A204.1 (cell line): ENCODE data around the gene PRG3.
"Not testable (repeated sequence)": the region's sequence is repeated elsewhere in the genome, so short reads cannot be mapped to it uniquely, and the experiment has no call there.

Source experiments
- FAIRE-seq: peaks from 2 replicates; lab custom pipeline; 2012; peaks lifted over from hg19 to GRCh38; lab: Jason Lieb, UNC

Gene PRG3

GRCh38 chr11:57359396-57359795 is 21.6 kb downstream of the PRG3 start:
- no peak for FAIRE-seq

- FAIRE-seq: no peak
These were observed 22.0 kb downstream of the PRG3 start for GRCh38 chr11:57358991-57359390.

GRCh38 chr11:57358543-57358961 is 22.4 kb downstream of the PRG3 start:
- no peak for FAIRE-seq

DNA sequence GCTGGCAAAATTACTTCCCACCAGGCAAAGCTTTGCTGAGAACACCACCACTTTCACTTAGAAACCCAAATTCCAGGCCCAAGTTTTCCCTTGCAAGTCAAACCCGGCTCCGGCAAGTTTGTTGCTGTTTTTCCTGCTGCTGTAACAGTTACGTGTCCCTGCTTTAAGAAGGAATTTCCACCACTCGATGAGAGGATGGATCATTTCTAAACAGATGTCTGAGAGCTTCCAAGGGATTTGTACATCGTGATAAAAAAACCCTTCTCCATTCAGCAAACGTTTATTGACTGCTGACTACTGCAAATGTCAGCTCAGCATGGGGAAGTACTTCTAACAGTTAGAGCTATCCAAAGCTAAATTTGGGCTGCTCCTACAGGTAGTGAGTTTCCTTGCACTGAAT is 23.1 kb downstream of the PRG3 start:
- no peak for FAIRE-seq

DNA sequence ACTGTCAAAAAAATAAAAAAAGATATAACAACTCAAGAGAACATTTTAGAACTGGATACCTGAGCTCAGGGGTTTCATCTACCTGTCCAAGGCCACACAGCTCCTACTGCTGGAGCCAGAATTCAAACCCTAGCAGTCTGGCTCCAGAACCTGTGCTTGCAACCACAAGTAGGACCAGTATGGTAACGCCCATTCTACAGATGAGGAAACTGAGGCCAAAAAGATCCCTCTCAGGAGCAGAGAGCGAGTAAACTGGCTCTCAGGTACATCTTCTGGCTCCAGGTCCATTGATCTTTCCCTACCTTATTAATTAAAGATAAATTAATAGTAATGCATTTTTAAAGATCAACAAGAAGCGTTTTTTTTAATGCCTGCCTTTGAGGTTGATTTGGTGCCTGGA is 23.6 kb downstream of the PRG3 start:
- FAIRE-seq: no peak

- FAIRE-seq: no peak
These were observed 24.7 kb downstream of the PRG3 start for GRCh38 chr11:57356268-57356667.

GRCh38 chr11:57354699-57355098 is 26.3 kb downstream of the PRG3 start:
- FAIRE-seq: no peak

- FAIRE-seq: no peak
These were observed 27.1 kb downstream of the PRG3 start for GRCh38 chr11:57353852-57354251.

DNA sequence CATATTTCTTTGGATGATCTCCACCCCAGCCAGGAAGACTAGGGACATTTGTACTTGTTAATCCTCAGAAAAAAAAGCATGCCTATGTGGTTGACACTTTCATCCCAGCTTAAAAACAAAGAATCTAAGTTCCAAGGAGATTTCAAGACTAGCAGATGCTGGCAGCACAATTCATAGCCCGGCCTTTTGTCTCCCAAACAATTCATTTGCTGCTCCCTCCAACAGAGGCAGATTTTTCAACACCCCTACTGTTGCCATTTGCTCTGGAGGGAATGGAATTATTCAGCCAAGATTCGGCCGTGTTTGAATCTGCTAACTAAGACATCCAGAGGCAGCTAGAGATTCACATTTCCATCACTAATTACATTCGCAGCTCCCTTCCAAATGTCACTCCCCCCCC is 27.5 kb downstream of the PRG3 start:
- no peak for FAIRE-seq

DNA sequence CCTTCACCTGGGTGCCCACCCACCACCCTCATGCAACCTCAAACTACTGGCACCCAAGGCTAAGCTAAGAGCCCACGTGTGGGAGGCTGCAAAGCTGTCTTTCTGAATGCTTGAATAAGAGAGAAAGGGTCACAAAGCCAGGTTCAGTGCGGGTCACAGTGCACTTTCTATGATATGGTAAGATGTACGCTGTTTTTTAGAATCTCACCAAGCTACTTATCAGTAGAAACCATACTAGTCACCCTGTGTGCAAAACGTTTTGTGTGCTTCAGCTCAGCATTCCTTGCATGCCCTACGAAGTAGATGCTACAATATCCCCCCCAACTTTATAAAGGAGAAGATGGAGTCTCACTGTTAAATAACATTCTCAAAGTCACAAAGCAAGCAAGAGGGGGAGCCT is 27.9 kb downstream of the PRG3 start:
- FAIRE-seq: no peak

DNA sequence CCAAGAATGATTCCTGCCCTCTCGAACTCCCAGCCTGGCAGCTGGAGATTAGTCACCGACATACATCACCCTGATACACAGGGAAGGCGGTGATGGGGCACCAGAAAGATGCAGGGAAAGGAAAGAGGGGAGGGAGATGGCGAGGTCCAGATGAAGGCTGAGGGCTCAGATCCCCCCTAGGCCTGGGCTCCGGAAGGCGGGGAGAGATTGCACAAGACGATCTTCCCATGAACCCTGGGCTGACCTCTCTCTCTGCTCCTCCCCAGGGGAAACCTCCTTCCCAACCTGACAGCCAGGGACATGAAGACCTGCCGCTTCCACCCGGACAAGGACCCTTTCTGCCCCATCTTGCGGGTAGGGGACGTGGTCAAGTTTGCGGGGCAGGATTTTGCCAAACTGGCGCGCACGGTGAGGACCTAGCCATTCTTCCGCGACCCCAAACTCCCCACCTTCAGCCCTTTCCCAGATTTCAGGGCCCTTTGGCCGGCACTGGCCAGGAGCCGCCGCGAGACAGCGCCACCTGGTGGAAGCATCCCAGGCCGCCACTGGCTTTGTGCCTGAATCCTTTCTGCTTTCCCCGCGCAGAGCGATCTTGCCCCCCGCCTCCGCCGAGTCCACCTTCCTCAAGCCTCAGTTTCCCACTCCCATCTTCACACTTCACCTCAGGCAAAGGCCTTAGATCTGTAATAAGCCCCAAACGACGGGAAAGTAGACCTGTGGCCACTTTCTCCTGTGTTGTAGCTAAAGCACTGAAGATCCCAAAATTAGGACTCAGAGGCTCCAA is 31.3 kb downstream of the PRG3 start:
- no peak for FAIRE-seq

- no peak for FAIRE-seq
These were observed 32.2 kb downstream of the PRG3 start for GRCh38 chr11:57348636-57349313.

DNA sequence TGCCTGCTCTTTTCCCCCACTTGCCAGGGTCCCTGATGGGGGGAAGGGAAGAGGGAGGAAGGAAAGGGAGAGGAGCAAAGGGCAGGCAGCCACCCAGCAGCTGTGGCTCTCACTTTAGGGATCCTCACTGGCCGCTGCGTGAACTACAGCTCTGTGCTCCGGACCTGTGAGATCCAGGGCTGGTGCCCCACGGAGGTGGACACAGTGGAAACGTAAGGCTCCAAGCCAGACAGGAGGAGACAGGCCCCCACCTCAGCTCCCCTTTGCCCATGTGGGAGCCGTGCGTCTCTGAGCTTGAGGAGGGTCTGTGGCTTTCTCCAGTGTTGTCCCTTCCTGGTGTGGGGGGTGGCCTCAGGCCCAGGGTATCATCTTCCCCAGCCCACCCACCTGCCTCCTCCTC is 32.9 kb downstream of the PRG3 start:
- FAIRE-seq: no peak

- no peak for FAIRE-seq
These were observed 33.6 kb downstream of the PRG3 start for GRCh38 chr11:57347336-57347735.

DNA sequence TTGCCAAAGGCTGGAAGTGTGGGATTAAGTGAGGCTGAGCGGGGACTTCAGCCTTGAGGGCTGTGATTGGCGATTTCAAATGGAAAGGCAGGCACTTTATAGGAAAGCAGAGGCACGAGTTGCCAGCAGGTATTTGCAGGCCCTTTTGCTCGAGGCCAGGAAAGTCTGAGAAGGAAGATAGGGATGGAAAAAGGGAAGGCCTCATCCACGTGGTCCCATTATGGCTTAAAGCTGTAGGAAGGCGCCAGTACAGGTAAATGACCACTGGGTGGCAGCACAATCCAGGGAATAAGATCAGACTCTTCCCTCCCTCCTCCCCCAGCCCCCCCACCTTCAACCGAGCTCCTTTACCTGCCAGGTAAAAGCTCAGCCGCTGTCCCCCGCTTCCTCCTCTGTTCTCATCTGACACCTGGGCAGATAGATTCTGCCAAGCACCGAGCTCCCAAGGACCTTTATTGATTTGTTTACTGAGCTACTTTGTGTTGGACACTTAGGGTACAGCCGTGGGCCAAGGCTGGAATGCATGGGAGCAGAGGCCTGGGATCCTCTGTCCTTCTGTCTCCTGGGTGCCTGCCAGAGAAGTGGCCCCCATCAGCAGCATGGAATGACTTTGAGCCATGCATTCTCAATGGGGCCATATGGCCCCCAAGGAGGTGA is 35.3 kb downstream of the PRG3 start:
- FAIRE-seq: no peak

DNA sequence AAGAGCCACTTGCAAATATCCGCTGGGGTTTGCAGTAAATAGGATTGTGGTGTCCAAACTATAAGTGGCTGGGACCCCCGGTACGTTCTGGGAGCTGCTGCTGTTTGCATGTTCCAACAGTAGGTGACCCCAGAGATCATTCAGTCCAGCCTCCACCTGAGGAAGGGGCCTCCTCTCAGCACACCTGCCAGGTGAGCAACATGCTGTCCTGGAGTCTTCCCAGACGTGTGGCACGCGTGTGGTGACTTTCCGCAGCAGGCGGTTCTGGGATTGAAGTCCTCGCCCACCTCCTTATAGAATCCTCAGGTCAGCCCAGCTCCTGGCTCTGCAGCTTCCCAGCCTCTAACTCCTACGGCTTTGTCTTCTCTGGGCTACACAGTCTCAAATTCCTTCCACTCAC is 36.1 kb downstream of the PRG3 start:
- no peak for FAIRE-seq

- FAIRE-seq: no peak
These were observed 37.1 kb downstream of the PRG3 start for GRCh38 chr11:57343825-57344224.

- FAIRE-seq: no peak
These were observed 38.2 kb downstream of the PRG3 start for GRCh38 chr11:57342702-57343101.

GRCh38 chr11:57341250-57341808 is 39.6 kb downstream of the PRG3 start:
- no peak for FAIRE-seq

DNA sequence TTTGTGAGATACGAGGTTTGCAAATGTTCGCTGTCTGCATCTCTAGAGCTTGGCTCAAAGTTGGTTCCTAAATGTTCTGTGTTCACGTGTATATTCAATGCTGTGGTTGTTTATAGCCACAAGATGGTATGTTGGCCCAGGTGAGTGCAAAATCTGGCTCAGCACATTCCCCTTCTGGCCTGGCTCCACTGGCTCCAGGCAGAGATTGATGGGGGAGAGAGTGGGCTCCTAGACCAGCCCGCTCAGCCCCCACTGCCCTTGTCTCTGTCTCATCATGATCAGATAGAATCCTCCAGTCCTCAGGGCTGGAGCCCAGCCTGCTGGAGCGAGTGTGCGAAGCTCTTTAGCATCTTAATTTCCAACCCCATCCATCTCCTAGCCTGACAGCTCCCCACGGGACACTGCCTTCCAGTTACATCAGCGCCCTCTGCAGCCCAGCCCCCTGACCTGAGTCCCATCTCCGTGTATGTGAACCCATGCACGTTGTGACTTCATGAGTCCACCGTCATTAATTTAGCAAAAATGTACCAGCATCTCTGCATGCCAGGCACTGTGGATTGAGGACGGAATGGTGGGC is 40.8 kb downstream of the PRG3 start:
- FAIRE-seq: no peak

DNA sequence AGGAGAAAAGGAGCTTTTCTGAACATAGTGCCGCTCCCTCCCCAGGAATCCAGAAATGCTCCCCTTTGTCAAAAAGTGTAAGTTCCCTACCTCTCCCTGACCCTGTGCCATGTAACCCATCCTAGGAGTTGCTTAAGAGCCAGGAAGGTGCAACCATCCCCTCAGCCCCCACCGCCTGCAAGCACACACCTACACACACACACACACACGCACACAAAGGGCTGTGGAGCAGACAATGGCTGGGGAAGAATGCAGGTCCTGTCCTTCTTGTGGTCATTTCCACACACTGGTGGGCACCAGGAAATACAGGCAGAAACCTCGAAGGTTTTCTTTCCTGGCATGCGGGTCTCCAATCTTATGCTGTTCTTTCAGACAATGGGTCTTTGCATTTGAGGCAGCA is 41.6 kb downstream of the PRG3 start:
- no peak for FAIRE-seq

DNA sequence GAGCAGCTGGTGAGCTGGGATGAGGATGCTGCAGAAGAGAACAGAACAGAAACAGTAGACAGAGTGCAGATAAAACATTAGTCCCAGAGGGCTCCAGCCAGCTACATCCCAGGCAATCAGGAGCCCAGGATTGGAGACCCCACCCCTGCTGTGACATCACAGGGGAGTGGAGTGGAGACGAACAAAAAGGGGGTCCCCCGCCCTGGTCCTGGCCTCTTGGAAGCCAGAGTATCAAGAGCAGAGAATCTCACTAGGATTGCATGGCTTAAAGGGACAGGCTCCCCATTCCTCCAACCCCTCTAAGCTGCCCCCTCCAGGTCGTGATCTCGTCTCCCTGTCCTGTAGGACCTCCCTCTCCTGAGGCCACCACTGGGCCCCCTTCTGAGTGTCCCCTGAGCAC is 42.8 kb downstream of the PRG3 start, which contains the start of gene P2RX3:
TSS of gene P2RX3 (plus strand) at position 211 of the 400 bp plus-strand sequence. CDS start 199 bp downstream, outside the sequence.
- no peak for FAIRE-seq

- not testable (repeated sequence) for FAIRE-seq
These were observed 44.1 kb downstream of the PRG3 start for GRCh38 chr11:57336856-57337255.
